Stimulated activated naive CD8-positive, alpha-beta T cell treated with anti-CD3 and anti-CD28 coated beads, Interleukin-15, Interleukin-2, amounts not matched to agents 100 ng/mL and 50 ng/mL, for 24 hours (primary cell): ENCODE data around the gene PLAA.
A peak's percentile ranks its signal among the peaks of the same experiment; 100 is the strongest.

Experiments used
- H3K27ac Mint-ChIP-seq: one replicate; pipeline ENCODE4 v1.8.0; 2021; ENCODE audit warnings: mild to moderate bottlenecking, mixed read lengths
- H3K27me3 Mint-ChIP-seq: one replicate; pipeline ENCODE4 v1.8.0; 2021; ENCODE audit warnings: mixed read lengths
- H3K36me3 Mint-ChIP-seq: one replicate; pipeline ENCODE4 v1.8.0; 2021; ENCODE audit warnings: low read depth, mixed read lengths
- H3K4me1 Mint-ChIP-seq: one replicate; pipeline ENCODE4 v1.8.0; 2021; ENCODE audit warnings: low read depth, mixed read lengths
- H3K4me3 Mint-ChIP-seq: one replicate; pipeline ENCODE4 v1.8.0; 2021; ENCODE audit warnings: mild to moderate bottlenecking, mixed read lengths
- H3K9me3 Mint-ChIP-seq: one replicate; pipeline ENCODE4 v1.8.0; 2021; ENCODE audit warnings: mixed read lengths

The PLAA gene

GRCh38 chr9:26946753-26947727, at the start of gene PLAA:
TSS of gene PLAA (minus strand) at chr9:26947242. CDS start at chr9:26947045, 197 bp downstream.
- H3K9me3 Mint-ChIP-seq: no peaks in the 10 kb centered on the region
- H3K36me3 Mint-ChIP-seq: peaks cover 30% of the 10 kb centered on the region
- peak within 1 kb of the TSS; percentile 88 for H3K4me3 Mint-ChIP-seq
- H3K27me3 Mint-ChIP-seq: peaks cover 11% of the 10 kb centered on the region
- peak within 1 kb of the TSS; percentile 100 for H3K27ac Mint-ChIP-seq
- peaks cover 63% of the 10 kb centered on the region for H3K4me1 Mint-ChIP-seq

DNA sequence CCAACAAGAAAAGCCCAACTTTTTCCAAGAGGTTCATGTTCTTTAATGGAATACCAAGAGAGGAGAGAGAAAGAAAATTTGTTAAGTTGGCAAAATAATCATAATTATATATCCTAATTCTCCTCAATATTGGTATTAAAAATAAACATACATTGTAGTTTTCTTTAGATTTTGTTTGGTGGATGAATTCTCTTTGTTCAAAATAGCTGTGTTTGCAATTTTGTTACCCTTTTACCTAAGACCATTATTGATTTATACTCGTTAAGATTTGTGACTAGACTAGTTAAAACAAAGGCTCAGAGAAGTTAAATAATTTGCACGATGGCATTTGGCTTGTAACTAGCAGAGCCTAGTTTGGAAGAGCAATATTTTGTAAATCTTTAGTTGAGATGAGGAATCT, 48.8 kb upstream of the PLAA start:
- Mint-ChIP-seq H3K4me3 (no peak overlapping the region), H3K36me3 (peaks cover 5% of the 10 kb centered on the region), H3K27ac (no peak overlapping the region), H3K9me3 (no peaks in the 10 kb centered on the region), H3K4me1 (no peaks in the 10 kb centered on the region), H3K27me3 (no peaks in the 10 kb centered on the region)

DNA sequence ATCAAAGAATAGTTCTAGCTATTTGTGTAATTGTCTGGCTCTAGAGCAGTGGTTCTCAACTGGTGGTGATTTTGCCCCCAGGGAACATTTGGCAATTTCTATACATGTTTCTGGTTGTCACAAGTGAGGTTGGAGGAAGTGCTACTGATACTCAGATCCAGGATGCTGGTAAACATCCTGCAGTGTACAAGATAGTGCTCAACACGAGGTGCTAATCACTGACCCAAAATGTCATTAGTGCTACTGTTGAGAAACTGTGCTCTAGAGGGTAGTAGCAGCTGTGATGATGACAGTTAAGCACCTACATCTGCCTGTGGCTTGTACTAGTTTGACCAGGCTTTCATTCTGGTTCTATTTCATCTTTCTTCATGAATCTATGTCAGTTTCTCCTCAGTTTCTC, 36.3 kb upstream of the PLAA start:
- H3K4me1 Mint-ChIP-seq: no peaks in the 10 kb centered on the region
- H3K27me3 Mint-ChIP-seq: no peaks in the 10 kb centered on the region
- no peak overlapping the region for H3K27ac Mint-ChIP-seq
- H3K9me3 Mint-ChIP-seq: no peaks in the 10 kb centered on the region
- no peak overlapping the region for H3K4me3 Mint-ChIP-seq
- peaks cover 15% of the 10 kb centered on the region for H3K36me3 Mint-ChIP-seq

DNA sequence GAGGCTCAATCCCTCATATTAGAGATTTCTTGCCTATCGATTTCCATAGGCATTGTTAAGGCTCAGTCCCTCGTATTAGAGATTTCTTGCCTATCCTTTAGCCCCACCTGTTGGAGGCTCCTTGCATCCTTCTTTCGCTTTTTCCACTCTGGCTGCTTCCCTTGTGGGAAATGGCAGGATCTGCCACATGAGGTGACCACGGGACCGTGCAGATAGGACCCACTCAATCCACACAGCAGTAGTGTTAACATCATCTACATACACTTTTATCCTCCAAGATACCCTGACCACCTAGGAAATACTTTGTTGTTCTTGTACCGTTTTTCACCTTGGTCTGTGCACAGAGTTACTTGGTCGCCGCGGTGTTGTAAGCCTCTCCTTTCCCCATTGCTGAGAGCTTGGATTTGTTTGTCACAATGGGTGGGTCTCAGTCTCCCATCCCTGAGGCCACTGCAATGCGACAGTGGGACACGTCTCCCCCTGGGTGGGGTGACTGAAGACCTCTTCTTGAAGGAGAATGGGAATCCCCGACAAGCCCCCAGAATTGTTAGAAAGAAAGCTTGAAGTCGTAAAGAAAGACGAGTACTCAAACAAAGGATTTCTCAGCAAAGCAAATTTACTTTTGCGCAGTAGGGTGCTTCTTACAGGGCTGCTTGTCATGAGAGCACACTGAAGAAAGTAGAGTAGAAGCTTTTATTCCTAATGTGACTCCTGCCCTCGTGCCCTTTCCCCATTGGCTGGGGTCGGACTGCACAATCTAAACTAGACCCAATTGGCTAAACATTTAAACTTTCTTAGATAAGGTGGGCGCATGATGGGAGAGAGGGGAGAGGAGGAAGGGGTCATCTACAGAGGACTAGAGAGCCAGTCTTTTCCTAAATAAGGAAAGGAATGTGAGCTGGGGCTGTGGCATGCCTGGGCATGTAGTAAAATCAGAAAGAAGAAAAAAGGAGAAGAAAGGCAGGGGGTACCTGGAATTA, 29.0 kb upstream of the PLAA start:
- Mint-ChIP-seq H3K27me3 (no peaks in the 10 kb centered on the region), H3K9me3 (no peaks in the 10 kb centered on the region), H3K4me1 (no peaks in the 10 kb centered on the region), H3K36me3 (peaks cover 19% of the 10 kb centered on the region), H3K4me3 (no peak overlapping the region), H3K27ac (no peak overlapping the region)

DNA sequence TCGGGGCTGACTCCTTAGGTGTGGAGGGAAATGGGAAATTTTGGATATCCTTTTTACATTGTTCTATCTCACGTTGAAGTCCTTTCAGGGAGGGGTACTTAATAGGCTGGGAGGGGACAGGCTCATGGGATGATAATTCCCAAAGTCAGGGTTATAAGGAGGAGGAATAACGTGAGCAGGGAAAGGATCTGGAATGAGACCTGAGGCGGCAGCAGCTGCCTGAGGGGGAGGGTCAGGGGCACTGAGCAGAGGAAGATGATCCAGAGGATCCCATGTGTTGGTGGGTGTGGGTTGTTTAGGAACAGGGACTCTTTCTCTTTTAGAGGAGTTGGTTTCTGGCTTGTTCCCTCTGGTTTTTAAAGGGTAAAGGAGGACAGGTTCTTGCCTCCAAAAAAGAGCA, 27.9 kb upstream of the PLAA start:
- Mint-ChIP-seq H3K9me3 (peaks cover 2% of the 10 kb centered on the region), H3K27ac (no peak overlapping the region), H3K36me3 (peaks cover 30% of the 10 kb centered on the region), H3K27me3 (no peaks in the 10 kb centered on the region), H3K4me3 (no peak overlapping the region), H3K4me1 (no peaks in the 10 kb centered on the region)

- Mint-ChIP-seq H3K27ac (no peak overlapping the region), H3K27me3 (no peaks in the 10 kb centered on the region), H3K4me3 (no peak overlapping the region), H3K9me3 (peaks cover 10% of the 10 kb centered on the region), H3K36me3 (peaks cover 35% of the 10 kb centered on the region), H3K4me1 (no peaks in the 10 kb centered on the region)
Observed at GRCh38 chr9:26973989-26974388, 26.9 kb upstream of the PLAA start.

DNA sequence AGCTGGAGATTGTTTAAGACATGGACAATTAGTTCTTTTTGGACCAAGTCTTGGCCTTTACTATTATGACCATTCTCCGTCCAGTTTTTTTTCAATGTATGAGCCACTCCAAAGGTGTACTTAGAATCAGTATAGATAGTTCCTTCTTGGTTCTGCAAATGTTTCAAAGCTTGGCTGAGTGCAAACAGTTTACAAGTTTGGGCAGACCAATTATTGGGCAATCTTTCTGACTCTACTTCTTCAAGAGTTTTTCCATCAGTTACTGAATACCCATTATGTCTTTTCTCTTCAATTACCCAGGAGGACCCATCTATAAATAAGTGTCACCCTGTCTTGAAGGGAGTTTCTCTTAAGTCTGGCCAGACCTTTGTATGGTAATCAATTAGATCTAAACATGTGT, 24.7 kb upstream of the PLAA start:
- no peak overlapping the region for H3K4me3 Mint-ChIP-seq
- peaks cover 38% of the 10 kb centered on the region for H3K36me3 Mint-ChIP-seq
- H3K4me1 Mint-ChIP-seq: peaks cover 4% of the 10 kb centered on the region

GRCh38 chr9:26956860-26957233, 9.8 kb upstream of the PLAA start:
- H3K9me3 Mint-ChIP-seq: no peaks in the 10 kb centered on the region
- H3K4me1 Mint-ChIP-seq: peaks cover 32% of the 10 kb centered on the region
- H3K27ac Mint-ChIP-seq: peak overlapping the region; percentile 89
- peak overlapping the region; percentile 91 for H3K4me3 Mint-ChIP-seq
- no peaks in the 10 kb centered on the region for H3K27me3 Mint-ChIP-seq
- no peaks in the 10 kb centered on the region for H3K36me3 Mint-ChIP-seq

More for the DNA sequence above, 24.7 kb upstream of the PLAA start:
- peaks cover 13% of the 10 kb centered on the region for H3K9me3 Mint-ChIP-seq
- H3K27me3 Mint-ChIP-seq: no peaks in the 10 kb centered on the region
- no peak overlapping the region for H3K27ac Mint-ChIP-seq

DNA sequence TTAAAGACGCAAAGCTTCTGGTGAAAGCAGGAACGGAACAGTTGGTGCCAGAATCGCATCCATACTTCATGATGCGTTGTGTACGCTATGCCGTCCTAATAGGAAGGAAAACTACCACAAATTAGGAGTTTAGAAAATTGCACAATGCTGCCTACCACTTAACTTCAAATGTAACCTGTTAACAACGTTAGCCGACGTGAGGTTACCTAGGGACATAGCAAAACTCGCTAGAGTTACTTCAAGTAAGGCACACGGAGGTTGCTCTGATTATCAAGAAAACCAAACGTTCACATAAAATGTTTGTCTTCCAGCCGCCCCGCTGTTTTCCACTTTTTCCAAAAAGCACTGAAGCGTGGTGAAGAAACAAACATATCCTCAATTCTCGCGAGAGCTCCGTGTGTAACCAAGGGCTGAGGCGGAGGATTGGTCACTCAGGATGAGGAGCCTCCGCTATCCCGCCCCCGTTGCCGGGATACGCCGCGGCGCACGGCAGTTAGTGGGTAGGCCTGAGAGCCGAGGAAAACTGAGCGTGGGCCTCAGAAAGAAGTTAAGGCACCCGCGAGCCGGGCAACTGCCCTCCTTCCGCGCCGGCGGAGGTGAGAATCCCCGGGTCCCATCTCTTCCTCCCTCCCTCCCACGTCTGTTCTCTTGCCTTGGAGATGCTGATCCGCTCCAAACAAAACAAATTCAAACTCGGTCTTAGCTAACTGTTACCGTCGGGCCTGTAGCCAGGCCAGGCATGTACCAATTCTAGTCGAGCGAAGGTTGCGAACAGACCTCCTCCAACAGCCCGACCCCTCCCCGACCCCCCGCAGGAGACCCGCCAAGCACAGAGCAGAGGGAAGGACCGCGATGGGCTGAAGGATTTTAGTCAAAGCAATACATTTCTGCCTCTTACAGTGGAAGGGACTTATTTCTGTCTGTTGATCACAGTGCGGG, 9.1 kb upstream of the PLAA start, which contains the start of gene IFT74:
Gene IFT74, plus strand, starts transcription at position 492 of the 939 bp plus-strand sequence. CDS start 5,556 bp downstream, outside the sequence.
- no peaks in the 10 kb centered on the region for H3K36me3 Mint-ChIP-seq
- H3K4me1 Mint-ChIP-seq: peaks cover 32% of the 10 kb centered on the region
- no peaks in the 10 kb centered on the region for H3K9me3 Mint-ChIP-seq
- H3K4me3 Mint-ChIP-seq: peak within 1 kb of the TSS; percentile 91
- H3K27ac Mint-ChIP-seq: peak within 1 kb of the TSS; percentile 89
- no peaks in the 10 kb centered on the region for H3K27me3 Mint-ChIP-seq

DNA sequence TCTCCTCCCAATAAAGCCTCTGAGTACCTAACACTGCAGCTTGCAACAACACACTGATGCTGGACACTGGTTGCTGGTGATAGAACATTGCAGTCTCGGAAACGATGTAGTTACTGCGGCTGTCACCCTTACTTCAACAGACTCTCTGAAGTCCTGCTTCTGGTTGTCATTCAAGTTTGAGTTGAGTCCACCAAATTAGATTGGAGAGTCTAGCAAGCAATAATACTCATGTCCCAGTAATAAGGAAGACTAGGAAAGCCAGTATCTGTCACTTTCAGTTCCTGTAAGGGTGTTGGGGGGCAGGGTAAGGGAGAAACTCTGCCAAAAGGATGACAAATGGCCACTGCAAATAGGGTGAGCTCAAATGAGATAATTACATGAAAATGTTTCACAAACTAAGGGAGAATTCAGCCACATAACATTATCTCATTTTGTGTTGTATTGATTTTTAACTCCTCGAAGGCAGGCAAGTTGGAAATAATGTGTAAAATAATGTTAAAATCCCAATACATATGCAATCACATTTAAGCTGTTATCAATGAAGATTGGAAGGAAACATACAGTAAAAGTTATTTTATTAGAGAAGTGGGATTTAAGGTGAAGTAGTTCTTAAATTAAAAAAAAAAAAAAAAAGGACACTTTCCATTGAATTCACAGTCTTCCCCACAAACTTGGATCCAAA, 8.3 kb upstream of the PLAA start:
- Mint-ChIP-seq H3K27ac (peak overlapping the region; percentile 89), H3K4me3 (peak overlapping the region; percentile 91), H3K4me1 (peaks cover 35% of the 10 kb centered on the region), H3K27me3 (no peaks in the 10 kb centered on the region), H3K9me3 (no peaks in the 10 kb centered on the region), H3K36me3 (no peaks in the 10 kb centered on the region)

DNA sequence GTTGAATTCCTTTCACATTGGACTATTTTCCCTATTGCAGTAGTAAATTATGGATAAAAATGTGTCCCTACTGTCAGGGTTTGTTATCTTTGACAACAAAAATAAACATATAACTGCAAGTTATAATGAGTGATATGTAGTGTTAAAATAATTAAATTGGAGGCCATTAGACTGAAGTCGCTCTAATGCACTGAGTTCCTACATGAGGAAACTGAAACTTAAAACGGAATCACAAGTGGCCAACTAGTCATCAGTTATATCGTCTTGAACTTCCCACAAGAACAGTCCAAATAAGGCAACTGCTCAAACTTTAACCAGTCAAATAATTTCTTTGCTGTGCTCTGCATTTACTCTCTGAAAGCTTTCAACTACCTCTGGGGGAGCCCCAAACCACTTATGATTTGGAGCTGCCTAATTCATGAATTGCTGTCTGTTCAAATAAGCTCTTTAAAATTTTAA, 7.0 kb upstream of the PLAA start:
- Mint-ChIP-seq H3K9me3 (no peaks in the 10 kb centered on the region), H3K36me3 (no peaks in the 10 kb centered on the region), H3K4me3 (no peak overlapping the region), H3K4me1 (peaks cover 44% of the 10 kb centered on the region), H3K27me3 (peaks cover 6% of the 10 kb centered on the region), H3K27ac (peak overlapping the region; percentile 70)

DNA sequence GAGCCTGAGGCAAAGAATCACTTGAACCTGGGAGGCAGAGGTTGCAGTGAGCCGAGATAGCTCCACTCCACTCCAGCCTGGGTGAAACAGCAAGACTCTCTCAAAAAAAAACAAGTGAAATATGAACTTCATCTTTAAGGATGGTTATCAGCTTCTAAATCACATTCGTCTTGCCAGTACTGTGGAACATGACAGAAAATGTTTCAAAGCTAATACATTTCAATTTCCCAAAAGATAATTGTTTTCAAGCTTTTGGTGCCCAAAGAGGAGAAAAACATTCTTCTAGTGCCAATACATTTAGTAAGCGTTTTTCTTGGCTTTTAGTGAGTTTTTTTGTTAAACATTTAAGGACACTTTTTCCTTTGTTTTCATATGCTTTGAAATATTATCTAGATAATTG, 4.8 kb upstream of the PLAA start:
- Mint-ChIP-seq H3K36me3 (no peaks in the 10 kb centered on the region), H3K27ac (no peak overlapping the region), H3K4me3 (no peak overlapping the region), H3K9me3 (no peaks in the 10 kb centered on the region), H3K4me1 (peaks cover 48% of the 10 kb centered on the region), H3K27me3 (peaks cover 11% of the 10 kb centered on the region)

- peaks cover 48% of the 10 kb centered on the region for H3K4me1 Mint-ChIP-seq
- no peak overlapping the region for H3K27ac Mint-ChIP-seq
- H3K9me3 Mint-ChIP-seq: no peaks in the 10 kb centered on the region
- H3K4me3 Mint-ChIP-seq: no peak overlapping the region
- peaks cover 11% of the 10 kb centered on the region for H3K27me3 Mint-ChIP-seq
- peaks cover 7% of the 10 kb centered on the region for H3K36me3 Mint-ChIP-seq
Observed at GRCh38 chr9:26950521-26950920, 3.5 kb upstream of the PLAA start.
